Chondrocyte (in vitro differentiated cells): ENCODE measurements around the gene STEAP1B. TPM values are rescaled to one million over a fixed set of nuclear protein-coding genes. Genes with fewer than 3 reads are reported as not detected.

Experiments
- DNase-seq: peaks from one replicate; pipeline ENCODE4 v3.0.0; 2021; ENCODE audit warnings: mixed read lengths, low spot score
- H3K27ac Mint-ChIP-seq: one replicate; pipeline ENCODE4 v1.8.0; 2021; ENCODE audit warnings: mild to moderate bottlenecking, moderate library complexity, mixed read lengths; ENCODE audit not compliant: unreplicated experiment
- H3K27me3 Mint-ChIP-seq: 2 replicates; pipeline ENCODE4 v1.8.0; 2021; ENCODE audit warnings: low read depth, mixed read lengths
- H3K36me3 Mint-ChIP-seq: 2 replicates; pipeline ENCODE4 v1.8.0; 2021; ENCODE audit warnings: low read depth, mixed read lengths
- H3K4me1 Mint-ChIP-seq: 2 replicates; pipeline ENCODE4 v1.8.0; 2021; ENCODE audit warnings: low read depth, mild to moderate bottlenecking, mixed read lengths
- H3K4me3 Mint-ChIP-seq: one replicate; pipeline ENCODE4 v1.8.0; 2021; ENCODE audit warnings: mild to moderate bottlenecking, moderate library complexity, mixed read lengths; ENCODE audit not compliant: unreplicated experiment
- H3K9me3 Mint-ChIP-seq: 2 replicates; pipeline ENCODE4 v1.8.0; 2021; ENCODE audit warnings: low read depth, mixed read lengths
- CTCF ChIP-seq: fragments of 200-600 bp; sonication (generic); IDR thresholded peaks from 2 replicates; pipeline ENCODE4 v1.5.0; 2021; ENCODE audit warnings: antibody characterized with exemption, mild to moderate bottlenecking, moderate library complexity
- total RNA-seq: library from RNA; stranded (reverse); gene quantifications from 3 replicates; pipeline ENCODE4 v1.2.1, GENCODE V29; 2021

Gene STEAP1B
- total RNA-seq, 1 donor from 2014 or later: 4.2 TPM

GRCh38 chr7:22400936-22401553 is 98.9 kb downstream of the STEAP1B start:
- Mint-ChIP-seq H3K27me3 (no peaks in the 10 kb centered on the region), H3K9me3 (no peaks in the 10 kb centered on the region), H3K4me3 (no peak overlapping the region), H3K4me1 (peaks cover 45% of the 10 kb centered on the region), H3K36me3 (no peaks in the 10 kb centered on the region), H3K27ac (peak overlapping the region; percentile 81)
- no peak for DNase-seq
- TF ChIP-seq CTCF: no peak

GRCh38 chr7:22400150-22400814 is 99.7 kb downstream of the STEAP1B start:
- H3K27ac Mint-ChIP-seq: peak overlapping the region; percentile 67
- no peaks in the 10 kb centered on the region for H3K27me3 Mint-ChIP-seq
- H3K4me3 Mint-ChIP-seq: no peak overlapping the region
- no peaks in the 10 kb centered on the region for H3K36me3 Mint-ChIP-seq
- H3K9me3 Mint-ChIP-seq: no peaks in the 10 kb centered on the region
- H3K4me1 Mint-ChIP-seq: peaks cover 45% of the 10 kb centered on the region
- no peak for DNase-seq
- no peak for TF ChIP-seq CTCF

GRCh38 chr7:22399546-22399945 is 100.4 kb downstream of the STEAP1B start:
- H3K4me3 Mint-ChIP-seq: no peak overlapping the region
- no peak for DNase-seq
- no peaks in the 10 kb centered on the region for H3K27me3 Mint-ChIP-seq
- TF ChIP-seq CTCF: no peak
- H3K27ac Mint-ChIP-seq: no peak overlapping the region
- no peaks in the 10 kb centered on the region for H3K9me3 Mint-ChIP-seq
- H3K4me1 Mint-ChIP-seq: peaks cover 45% of the 10 kb centered on the region
- no peaks in the 10 kb centered on the region for H3K36me3 Mint-ChIP-seq

- no peak for TF ChIP-seq CTCF
- no peaks in the 10 kb centered on the region for H3K9me3 Mint-ChIP-seq
- H3K4me1 Mint-ChIP-seq: peaks cover 45% of the 10 kb centered on the region
- H3K27ac Mint-ChIP-seq: peak overlapping the region; percentile 52
- H3K36me3 Mint-ChIP-seq: no peaks in the 10 kb centered on the region
- H3K4me3 Mint-ChIP-seq: no peak overlapping the region
- no peak for DNase-seq
- no peaks in the 10 kb centered on the region for H3K27me3 Mint-ChIP-seq
Measured at GRCh38 chr7:22399091-22399490, 100.9 kb downstream of the STEAP1B start.

- no peak for TF ChIP-seq CTCF
- Mint-ChIP-seq H3K27ac (no peak overlapping the region), H3K27me3 (no peaks in the 10 kb centered on the region), H3K4me1 (peaks cover 45% of the 10 kb centered on the region), H3K4me3 (no peak overlapping the region), H3K36me3 (no peaks in the 10 kb centered on the region), H3K9me3 (no peaks in the 10 kb centered on the region)
- no peak for DNase-seq
Measured at GRCh38 chr7:22397981-22398380, 102.0 kb downstream of the STEAP1B start.
